ENCODE results near the gene PARD6B.

PARD6B gene

GRCh38 chr20:50704971-50705370 lies 26.4 kb upstream of the PARD6B start:
- Histone ChIP-seq H3K4me2 (ENCODE audit: insufficient read depth, low read length) (no peak overlapping the region), H3K4me1 (ENCODE audit: insufficient read depth, low read length) (no peaks in the 10 kb centered on the region), H3K27me3 (ENCODE audit: insufficient read depth, low read length, poor library complexity) (peaks cover 2% of the 10 kb centered on the region), H3K9ac (ENCODE audit: low read depth, low read length) (no peak overlapping the region), H2AFZ (ENCODE audit: low read depth, low read length) (no peak overlapping the region), H3K9me3 (ENCODE audit: insufficient read depth, low read length, severe bottlenecking) (no peaks in the 10 kb centered on the region), H3K4me3 (ENCODE audit: low read depth in 1 of 2, low read length in 2 of 2) (no peak overlapping the region), H4K20me1 (ENCODE audit: insufficient read depth, low read length) (no peaks in the 10 kb centered on the region), H3K27ac (ENCODE audit: low read length) (no peak overlapping the region), H3K79me2 (ENCODE audit: insufficient read depth, low read length) (no peaks in the 10 kb centered on the region), H3K36me3 (ENCODE audit: insufficient read depth, low read length) (no peaks in the 10 kb centered on the region)
- TF ChIP-seq EZH2 (IDR thresholded peaks at IDR 0.05; ENCODE audit: borderline replicate concordance, low read depth, low read length, severe bottlenecking), result no peak
- TF ChIP-seq CTCF (IDR thresholded peaks at IDR 0.05; ENCODE audit: borderline replicate concordance, extremely low read depth, low read length, poor library complexity, severe bottlenecking), result no peak
- no peak for DNase-seq
- ATAC-seq (ENCODE audit: insufficient read depth, low read depth), result no peak

- no peaks in the 10 kb centered on the region for H3K4me1 ChIP-seq (ENCODE audit: insufficient read depth, low read length)
- no peaks in the 10 kb centered on the region; the same call in 1 of the 2 replicates for H4K20me1 ChIP-seq (ENCODE audit: insufficient read depth, low read length)
- H3K9me3 ChIP-seq (ENCODE audit: insufficient read depth, low read length, severe bottlenecking), result no peaks in the 10 kb centered on the region
- no peak overlapping the region for H3K4me2 ChIP-seq (ENCODE audit: insufficient read depth, low read length)
- no peak overlapping the region for H3K4me3 ChIP-seq (ENCODE audit: low read depth in 1 of 2, low read length in 2 of 2)
- no peaks in the 10 kb centered on the region for H3K79me2 ChIP-seq (ENCODE audit: insufficient read depth, low read length)
- TF ChIP-seq CTCF (IDR thresholded peaks at IDR 0.05; ENCODE audit: borderline replicate concordance, extremely low read depth, low read length, poor library complexity, severe bottlenecking), result no peak
- TF ChIP-seq EZH2 (IDR thresholded peaks at IDR 0.05; ENCODE audit: borderline replicate concordance, low read depth, low read length, severe bottlenecking), result no peak
- no peak for DNase-seq
- no peak overlapping the region for H2AFZ ChIP-seq (ENCODE audit: low read depth, low read length)
- ATAC-seq (ENCODE audit: insufficient read depth, low read depth), result no peak
- H3K36me3 ChIP-seq (ENCODE audit: insufficient read depth, low read length), result no peaks in the 10 kb centered on the region
- peaks cover 5% of the 10 kb centered on the region for H3K27me3 ChIP-seq (ENCODE audit: insufficient read depth, low read length, poor library complexity)
- no peak overlapping the region for H3K27ac ChIP-seq (ENCODE audit: low read length)
- no peak overlapping the region for H3K9ac ChIP-seq (ENCODE audit: low read depth, low read length)
These were observed 22.3 kb upstream of the PARD6B start for GRCh38 chr20:50708845-50709635.

GRCh38 chr20:50709636-50709973 lies 21.8 kb upstream of the PARD6B start:
- Histone ChIP-seq H3K4me1 (ENCODE audit: insufficient read depth, low read length) (no peaks in the 10 kb centered on the region), H3K4me2 (ENCODE audit: insufficient read depth, low read length) (no peak overlapping the region), H3K36me3 (ENCODE audit: insufficient read depth, low read length) (no peaks in the 10 kb centered on the region), H3K27me3 (ENCODE audit: insufficient read depth, low read length, poor library complexity) (peaks cover 5% of the 10 kb centered on the region), H3K9ac (ENCODE audit: low read depth, low read length) (no peak overlapping the region), H2AFZ (ENCODE audit: low read depth, low read length) (no peak overlapping the region), H3K4me3 (ENCODE audit: low read depth in 1 of 2, low read length in 2 of 2) (no peak overlapping the region), H3K79me2 (ENCODE audit: insufficient read depth, low read length) (no peaks in the 10 kb centered on the region), H3K27ac (ENCODE audit: low read length) (no peak overlapping the region), H3K9me3 (ENCODE audit: insufficient read depth, low read length, severe bottlenecking) (no peaks in the 10 kb centered on the region), H4K20me1 (ENCODE audit: insufficient read depth, low read length) (no peaks in the 10 kb centered on the region; the same call in 1 of the 2 replicates)
- TF ChIP-seq EZH2 (IDR thresholded peaks at IDR 0.05; ENCODE audit: borderline replicate concordance, low read depth, low read length, severe bottlenecking), result no peak
- DNase-seq, result no peak
- no peak for ATAC-seq (ENCODE audit: insufficient read depth, low read depth)

GRCh38 chr20:50710492-50711063 lies 20.8 kb upstream of the PARD6B start:
- Histone ChIP-seq H4K20me1 (ENCODE audit: insufficient read depth, low read length) (no peaks in the 10 kb centered on the region; the same call in 1 of the 2 replicates), H2AFZ (ENCODE audit: low read depth, low read length) (no peak overlapping the region), H3K9me3 (ENCODE audit: insufficient read depth, low read length, severe bottlenecking) (no peaks in the 10 kb centered on the region), H3K9ac (ENCODE audit: low read depth, low read length) (no peak overlapping the region), H3K27me3 (ENCODE audit: insufficient read depth, low read length, poor library complexity) (peaks cover 5% of the 10 kb centered on the region), H3K79me2 (ENCODE audit: insufficient read depth, low read length) (no peaks in the 10 kb centered on the region), H3K36me3 (ENCODE audit: insufficient read depth, low read length) (no peaks in the 10 kb centered on the region), H3K4me2 (ENCODE audit: insufficient read depth, low read length) (no peak overlapping the region), H3K27ac (ENCODE audit: low read length) (no peak overlapping the region), H3K4me3 (ENCODE audit: low read depth in 1 of 2, low read length in 2 of 2) (no peak overlapping the region), H3K4me1 (ENCODE audit: insufficient read depth, low read length) (no peaks in the 10 kb centered on the region)
- DNase-seq (no peak), ATAC-seq (ENCODE audit: insufficient read depth, low read depth) (no peak)
- TF ChIP-seq CTCF (IDR thresholded peaks at IDR 0.05; ENCODE audit: borderline replicate concordance, extremely low read depth, low read length, poor library complexity, severe bottlenecking) (no peak), EZH2 (IDR thresholded peaks at IDR 0.05; ENCODE audit: borderline replicate concordance, low read depth, low read length, severe bottlenecking) (no peak)
